Spleen (tissue), 7 donors: ENCODE data around the gene GIGYF1.

Source experiments
- CTCF ChIP-seq, 11 experiments: fragments of 200-600 bp in 7 of 11; fragments of 450-650 bp in 4 of 11; sonication (generic) in 4 of 11; IDR thresholded peaks in 8 of 11; conservative IDR thresholded peaks in 3 of 11; 1 replicate in 7 of 11; 2 replicates in 4 of 11; pipeline versions ENCODE4 v1.4.0 to v1.8.0; 2016 to 2021; ENCODE audit warnings: antibody characterized with exemption in 11 of 11, inconsistent platforms in 4 of 11, mild to moderate bottlenecking in 1 of 11
- POLR2A ChIP-seq, 3 donors: fragments of 450-650 bp; IDR thresholded peaks; one replicate each; pipeline ENCODE4 v1.5.1; 2017; ENCODE audit warnings: antibody characterized with exemption in 3 of 3, mild to moderate bottlenecking in 1 of 3
- donor health status: DM: no; HTN: no; CAD: no; lungs with moderate emphysema.
- donor health status: DM: no; HTN: no; CAD: no.
- donor health status: DM: no; HTN: no; CAD: no.

GRCh38 chr7:100630066-100630465 is 64.0 kb downstream of the GIGYF1 start:
- no peak for TF ChIP-seq CTCF (IDR thresholded peaks at IDR 0.05 in 8 of 11, conservative IDR thresholded peaks at IDR 0.05 in 3 of 11)
- no peak for TF ChIP-seq POLR2A (IDR thresholded peaks at IDR 0.05)
